IgD-negative memory B cell (primary cell): ENCODE data around the gene MANEAL. TPM values are rescaled to one million over a fixed set of nuclear protein-coding genes. Genes with fewer than 3 reads are reported as not detected.

ENCODE experiments used
- H3K27ac Mint-ChIP-seq, 3 donors: one replicate each; pipeline ENCODE4 v1.8.0; 2020 to 2022; ENCODE audit warnings: mild to moderate bottlenecking in 3 of 3, mixed read lengths in 3 of 3, moderate library complexity in 1 of 3
- H3K27me3 Mint-ChIP-seq: one replicate; pipeline ENCODE4 v1.8.0; 2021; ENCODE audit warnings: mixed read lengths
- H3K36me3 Mint-ChIP-seq: one replicate; pipeline ENCODE4 v1.8.0; 2020; ENCODE audit warnings: mild to moderate bottlenecking, mixed read lengths
- H3K4me1 Mint-ChIP-seq, 3 donors: one replicate each; pipeline ENCODE4 v1.8.0; 2020 to 2022; ENCODE audit warnings: mixed read lengths in 3 of 3, mild to moderate bottlenecking in 1 of 3
- H3K4me3 Mint-ChIP-seq, 4 donors: one replicate each; pipeline ENCODE4 v1.8.0; 2020 to 2022; ENCODE audit warnings: mild to moderate bottlenecking in 4 of 4, mixed read lengths in 4 of 4, moderate library complexity in 3 of 4
- H3K9me3 Mint-ChIP-seq, 3 donors: one replicate each; pipeline ENCODE4 v1.8.0; 2020 to 2021; ENCODE audit warnings: mixed read lengths in 3 of 3, mild to moderate bottlenecking in 1 of 3
- polyA plus RNA-seq: library from polyadenylated mRNA; unstranded; fragments of 300-500 nt; fragmentation: Illumina TruSeq; gene quantifications from one replicate; pipeline ENCODE4 v1.2.3, GENCODE V29; 2021

MANEAL gene
- polyA plus RNA-seq, 1 donor from 2014 or later, result 2.7 TPM

- Mint-ChIP-seq H3K27ac (no peak overlapping the region), H3K9me3 (no peaks in the 10 kb centered on the region), H3K27me3 (no peaks in the 10 kb centered on the region), H3K36me3 (peaks cover 7% of the 10 kb centered on the region), H3K4me3 (no peak overlapping the region), H3K4me1 (no peaks in the 10 kb centered on the region)
Measured at GRCh38 chr1:37831809-37832208, 38.2 kb downstream of the MANEAL start.

- no peak overlapping the region for H3K27ac Mint-ChIP-seq
- H3K36me3 Mint-ChIP-seq, result peaks cover 13% of the 10 kb centered on the region
Measured at GRCh38 chr1:37836788-37837187, 43.1 kb downstream of the MANEAL start.

GRCh38 chr1:37839676-37840075, 46.0 kb downstream of the MANEAL start:
- H3K4me3 Mint-ChIP-seq, result no peak overlapping the region
- H3K9me3 Mint-ChIP-seq, result no peaks in the 10 kb centered on the region
- no peak overlapping the region for H3K27ac Mint-ChIP-seq
- no peaks in the 10 kb centered on the region for H3K27me3 Mint-ChIP-seq
- H3K4me1 Mint-ChIP-seq, result peaks cover 2 to 9% (median 5%) of the 10 kb centered on the region in 3 donors
- peaks cover 14% of the 10 kb centered on the region for H3K36me3 Mint-ChIP-seq

More at GRCh38 chr1:37836788-37837187, 43.1 kb downstream of the MANEAL start:
- Mint-ChIP-seq H3K4me3 (no peak overlapping the region), H3K9me3 (no peaks in the 10 kb centered on the region), H3K4me1 (no peaks in the 10 kb centered on the region), H3K27me3 (no peaks in the 10 kb centered on the region)

- Mint-ChIP-seq H3K27ac (no peak overlapping the region), H3K36me3 (peaks cover 14% of the 10 kb centered on the region), H3K27me3 (no peaks in the 10 kb centered on the region), H3K4me1 (peaks cover 3 to 15% (median 7%) of the 10 kb centered on the region in 3 donors), H3K4me3 (no peak overlapping the region), H3K9me3 (no peaks in the 10 kb centered on the region)
Measured at GRCh38 chr1:37840711-37841110, 47.1 kb downstream of the MANEAL start.

GRCh38 chr1:37841652-37842051, 48.0 kb downstream of the MANEAL start:
- H3K9me3 Mint-ChIP-seq, result no peaks in the 10 kb centered on the region
- peaks cover 10 to 23% (median 16%) of the 10 kb centered on the region in 3 donors for H3K4me1 Mint-ChIP-seq
- H3K27ac Mint-ChIP-seq, result no peak overlapping the region
- no peak overlapping the region for H3K4me3 Mint-ChIP-seq
- no peaks in the 10 kb centered on the region for H3K27me3 Mint-ChIP-seq
- H3K36me3 Mint-ChIP-seq, result peaks cover 11% of the 10 kb centered on the region

GRCh38 chr1:37844536-37844935, 50.9 kb downstream of the MANEAL start:
- H3K36me3 Mint-ChIP-seq, result peaks cover 7% of the 10 kb centered on the region
- no peak overlapping the region for H3K27ac Mint-ChIP-seq

GRCh38 chr1:37845049-37845646, 51.5 kb downstream of the MANEAL start:
- Mint-ChIP-seq H3K36me3 (peaks cover 4% of the 10 kb centered on the region), H3K27me3 (no peaks in the 10 kb centered on the region), H3K9me3 (no peaks in the 10 kb centered on the region), H3K27ac (peak overlapping the region in 1 of 3 donors; percentile 34), H3K4me1 (peaks cover 17 to 36% (median 28%) of the 10 kb centered on the region in 3 donors), H3K4me3 (no peak overlapping the region)

More at GRCh38 chr1:37844536-37844935, 50.9 kb downstream of the MANEAL start:
- Mint-ChIP-seq H3K4me1 (peaks cover 17 to 35% (median 28%) of the 10 kb centered on the region in 3 donors), H3K9me3 (no peaks in the 10 kb centered on the region), H3K27me3 (no peaks in the 10 kb centered on the region), H3K4me3 (no peak overlapping the region)

- no peaks in the 10 kb centered on the region for H3K9me3 Mint-ChIP-seq
- peaks cover 4% of the 10 kb centered on the region for H3K36me3 Mint-ChIP-seq
- H3K27me3 Mint-ChIP-seq, result no peaks in the 10 kb centered on the region
- peak overlapping the region; percentile 34 to 92 (median 85) for H3K27ac Mint-ChIP-seq
- H3K4me1 Mint-ChIP-seq, result peaks cover 17 to 36% (median 28%) of the 10 kb centered on the region in 3 donors
- peak overlapping the region in 1 of 4 donors; percentile 65 for H3K4me3 Mint-ChIP-seq
Measured at GRCh38 chr1:37845786-37846185, 52.1 kb downstream of the MANEAL start.

GRCh38 chr1:37846647-37847339, 53.1 kb downstream of the MANEAL start:
- no peaks in the 10 kb centered on the region for H3K9me3 Mint-ChIP-seq

GRCh38 chr1:37849480-37849879, 55.8 kb downstream of the MANEAL start:
- H3K4me1 Mint-ChIP-seq, result peaks cover 24 to 41% (median 36%) of the 10 kb centered on the region in 3 donors
- no peaks in the 10 kb centered on the region for H3K36me3 Mint-ChIP-seq
- no peak overlapping the region for H3K27ac Mint-ChIP-seq
- H3K9me3 Mint-ChIP-seq, result no peaks in the 10 kb centered on the region
- H3K27me3 Mint-ChIP-seq, result no peaks in the 10 kb centered on the region
- no peak overlapping the region for H3K4me3 Mint-ChIP-seq

More at GRCh38 chr1:37846647-37847339, 53.1 kb downstream of the MANEAL start:
- Mint-ChIP-seq H3K27me3 (no peaks in the 10 kb centered on the region), H3K4me3 (peak overlapping the region; percentile 19 to 90 (median 72)), H3K4me1 (peaks cover 17 to 36% (median 28%) of the 10 kb centered on the region in 3 donors), H3K36me3 (peaks cover 4% of the 10 kb centered on the region), H3K27ac (peak overlapping the region; percentile 34 to 92 (median 85))

GRCh38 chr1:37850352-37850955, 56.8 kb downstream of the MANEAL start:
- H3K9me3 Mint-ChIP-seq, result no peaks in the 10 kb centered on the region
- H3K36me3 Mint-ChIP-seq, result no peaks in the 10 kb centered on the region
- peaks cover 24 to 40% (median 37%) of the 10 kb centered on the region in 3 donors for H3K4me1 Mint-ChIP-seq

More at GRCh38 chr1:37850352-37850955, 56.8 kb downstream of the MANEAL start:
- no peak overlapping the region for H3K27ac Mint-ChIP-seq
- H3K4me3 Mint-ChIP-seq, result no peak overlapping the region
- H3K27me3 Mint-ChIP-seq, result no peaks in the 10 kb centered on the region

Other genes starting within 250 kb of the MANEAL start
- gene SNIP1, start 239.6 kb upstream of the MANEAL start, polyA plus RNA-seq, result 7.3 TPM
- not detected for gene DNALI1, start 236.9 kb upstream of the MANEAL start, polyA plus RNA-seq
- gene GNL2, start 197.9 kb upstream of the MANEAL start, polyA plus RNA-seq, result 64.4 TPM
- gene RSPO1, start 159.0 kb upstream of the MANEAL start, polyA plus RNA-seq, result not detected
- gene CDCA8, start 101.3 kb upstream of the MANEAL start, polyA plus RNA-seq, result 1.4 TPM
- gene EPHA10, start 28.7 kb upstream of the MANEAL start, polyA plus RNA-seq, result not detected
- gene C1orf122, start 13.9 kb downstream of the MANEAL start, polyA plus RNA-seq, result 30.6 TPM
- gene YRDC, start 14.4 kb downstream of the MANEAL start, polyA plus RNA-seq, result 14.9 TPM
- gene MTF1, start 65.7 kb downstream of the MANEAL start, polyA plus RNA-seq, result 23.6 TPM
- 24.2 TPM for gene INPP5B, start 153.2 kb downstream of the MANEAL start, polyA plus RNA-seq
- gene SF3A3, start 196.2 kb downstream of the MANEAL start, polyA plus RNA-seq, result 70.7 TPM
- gene FHL3, start 211.7 kb downstream of the MANEAL start, polyA plus RNA-seq, result 1.7 TPM
- gene UTP11, start 218.9 kb downstream of the MANEAL start, polyA plus RNA-seq, result 18.9 TPM